Placental pericyte (primary cell): ENCODE measurements around the gene MEIG1. TPM values are rescaled to one million over a fixed set of nuclear protein-coding genes. Genes with fewer than 3 reads are reported as not detected.

Source experiments
- total RNA-seq: library from RNA; depleted of rRNA; stranded (reverse); fragments of >200 nt; gene quantifications from 2 replicates; pipeline ENCODE4 v1.2.3, GENCODE V29; 2012

The MEIG1 gene, protein sequence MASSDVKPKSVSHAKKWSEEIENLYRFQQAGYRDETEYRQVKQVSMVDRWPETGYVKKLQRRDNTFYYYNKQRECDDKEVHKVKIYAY
- total RNA-seq = not detected in 2 replicates

DNA sequence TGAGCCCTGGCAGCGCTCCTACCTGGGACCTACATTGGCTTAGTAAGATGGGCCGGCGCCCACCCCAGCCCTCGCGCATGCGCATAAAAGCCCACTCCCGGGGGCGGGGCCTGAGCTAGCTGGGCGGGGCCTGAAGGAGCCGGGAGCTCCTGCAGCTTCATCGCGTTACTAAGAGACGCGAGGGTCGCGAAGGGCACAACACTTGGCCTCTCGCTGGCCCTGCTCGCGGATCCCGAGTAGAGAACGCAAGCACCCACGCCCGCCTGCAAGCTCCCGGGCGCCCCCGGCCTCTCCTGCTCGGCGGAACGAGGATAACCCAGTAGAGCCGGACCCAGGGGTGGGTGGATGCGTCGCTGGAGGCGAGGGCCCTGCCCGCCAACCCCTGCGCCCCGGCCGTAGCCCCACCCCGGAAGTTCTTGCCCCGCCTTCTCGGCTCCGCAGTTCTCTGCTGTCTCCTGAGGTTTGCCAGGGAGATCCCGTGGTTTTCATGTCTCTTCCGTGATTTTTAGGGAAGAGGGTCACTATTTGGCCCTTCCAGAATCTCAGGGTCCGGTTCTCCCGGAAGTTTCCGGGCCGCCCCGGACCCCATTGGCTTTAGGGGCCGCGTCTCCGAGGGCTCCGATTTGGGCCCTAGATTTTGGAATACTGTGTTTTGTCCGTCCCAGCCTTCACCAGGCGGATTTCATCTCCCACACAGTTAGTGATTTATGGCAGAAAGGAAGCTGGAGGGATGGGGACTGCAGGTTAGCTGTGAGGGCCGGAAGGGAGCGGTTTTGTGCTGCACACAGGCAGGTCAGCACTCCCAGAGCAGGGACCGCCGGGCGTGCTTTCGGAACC, at the start of gene MEIG1:
TSS of gene MEIG1 (plus strand) at position 168 of the 837 bp plus-strand sequence. CDS start 7,081 bp downstream, outside the sequence.

DNA sequence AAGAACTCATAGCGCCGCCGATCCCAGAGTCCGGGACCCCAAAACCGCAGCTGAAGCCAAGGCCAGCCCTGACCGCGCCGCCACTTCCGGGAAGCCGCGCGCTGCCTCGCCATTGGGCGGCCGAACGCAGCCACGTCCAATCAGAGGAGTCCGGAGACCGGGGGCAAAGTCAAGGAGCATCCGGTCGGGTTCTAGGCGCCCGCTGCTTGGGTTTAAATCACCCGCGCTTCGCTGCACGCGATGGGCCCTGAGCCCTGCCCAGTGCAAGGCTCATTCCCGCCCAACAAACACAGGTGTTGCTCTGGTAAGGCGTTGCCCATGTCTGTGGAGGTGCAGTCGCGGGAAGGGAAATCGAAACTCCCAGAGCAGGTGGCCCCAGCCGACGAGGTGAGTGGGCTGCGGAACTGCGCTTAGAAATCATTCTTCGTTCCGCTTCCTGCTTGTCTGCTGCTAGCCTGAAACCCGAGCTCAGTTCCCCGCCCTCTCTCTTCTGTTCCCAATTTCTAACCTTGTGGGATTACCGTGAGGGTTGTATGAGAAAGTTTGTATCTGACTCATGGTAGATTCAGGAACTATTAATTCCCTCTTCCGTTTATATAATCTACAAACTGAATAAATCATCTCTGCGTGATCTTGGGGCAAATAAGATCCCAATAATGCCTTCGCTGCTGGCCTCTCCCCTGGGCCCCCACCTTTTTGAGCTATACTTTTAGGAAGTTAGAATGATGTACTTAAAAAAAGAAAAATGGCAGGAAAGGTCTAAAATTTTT, 5.0 kb upstream of the MEIG1 start, which contains the start of gene DCLRE1C:
TSS of gene DCLRE1C (minus strand) at position 96 of the 770 bp plus-strand sequence. CDS start at position 10, 86 bp downstream.

Other genes starting within 250 kb of the MEIG1 start
- gene FAM107B, start 184.5 kb upstream of the MEIG1 start, total RNA-seq = 7.7 and 53.1 TPM in 2 replicates
- gene CDNF, start 121.4 kb upstream of the MEIG1 start, total RNA-seq = 0.86 and 1.1 TPM in 2 replicates
- gene HSPA14, start 121.1 kb upstream of the MEIG1 start, total RNA-seq = 7.7 and 14.0 TPM in 2 replicates
- gene MSANTD7, start 121.1 kb upstream of the MEIG1 start, total RNA-seq = 14.2 and 26.6 TPM in 2 replicates
- gene SUV39H2, start 80.5 kb upstream of the MEIG1 start, total RNA-seq = 5.7 and 23.3 TPM in 2 replicates
- gene DCLRE1C, start 5.3 kb upstream of the MEIG1 start, total RNA-seq = 11.4 and 16.3 TPM in 2 replicates
- gene OLAH, start 84.6 kb downstream of the MEIG1 start, total RNA-seq = not detected in 2 replicates
- gene ACBD7, start 129.4 kb downstream of the MEIG1 start, total RNA-seq = 0.72 TPM in 1 of 2 replicates, not detected in the other
- gene RPP38, start 138.0 kb downstream of the MEIG1 start, total RNA-seq = 15.5 and 16.0 TPM in 2 replicates
- 25.6 and 35.6 TPM in 2 replicates for gene NMT2, start 209.3 kb downstream of the MEIG1 start, total RNA-seq